Stimulated activated CD8-positive, alpha-beta memory T cell treated with anti-CD3 and anti-CD28 coated beads, Interleukin-12 subunit alpha, Interleukin-12 subunit beta, amount 100 ng/mL, for 4 hours (primary cell): ENCODE data around the gene PDE8B.

Source experiments
- DNase-seq: peaks from one replicate; pipeline ENCODE4 v3.0.0-alpha.2; 2020; ENCODE audit warnings: low read depth

The PDE8B gene

GRCh38 chr5:77321793-77322394 is 111.4 kb downstream of the PDE8B start:
- DNase-seq = no peak

- DNase-seq = no peak
These were observed 111.9 kb downstream of the PDE8B start for GRCh38 chr5:77322406-77322805.

GRCh38 chr5:77325921-77326541 is 115.6 kb downstream of the PDE8B start:
- DNase-seq = no peak

- DNase-seq = no peak
These were observed 116.7 kb downstream of the PDE8B start for GRCh38 chr5:77326986-77327734.

GRCh38 chr5:77328930-77329647 is 118.6 kb downstream of the PDE8B start:
- no peak for DNase-seq

GRCh38 chr5:77329664-77330430 is 119.4 kb downstream of the PDE8B start:
- DNase-seq = no peak

GRCh38 chr5:77333036-77333435 is 122.6 kb downstream of the PDE8B start:
- DNase-seq = no peak

GRCh38 chr5:77333451-77334123 is 123.1 kb downstream of the PDE8B start:
- DNase-seq = no peak

GRCh38 chr5:77337246-77337645 is 126.8 kb downstream of the PDE8B start:
- no peak for DNase-seq

GRCh38 chr5:77337686-77338085 is 127.2 kb downstream of the PDE8B start:
- DNase-seq = no peak

- no peak for DNase-seq
These were observed 128.9 kb downstream of the PDE8B start for GRCh38 chr5:77339337-77339890.

- DNase-seq = no peak
These were observed 132.7 kb downstream of the PDE8B start for GRCh38 chr5:77343165-77343564.

GRCh38 chr5:77347435-77348098 is 137.1 kb downstream of the PDE8B start:
- DNase-seq = no peak

GRCh38 chr5:77353251-77353650 is 142.8 kb downstream of the PDE8B start:
- no peak for DNase-seq

GRCh38 chr5:77354454-77354853 is 144.0 kb downstream of the PDE8B start:
- no peak for DNase-seq

GRCh38 chr5:77355080-77355479 is 144.6 kb downstream of the PDE8B start:
- no peak for DNase-seq

- no peak for DNase-seq
These were observed 145.3 kb downstream of the PDE8B start for GRCh38 chr5:77355751-77356150.

GRCh38 chr5:77356740-77357139 is 146.3 kb downstream of the PDE8B start:
- DNase-seq = no peak

- DNase-seq = no peak
These were observed 148.1 kb downstream of the PDE8B start for GRCh38 chr5:77358255-77359205.
